GM12865 (cell line): Measurements from ENCODE around the gene LRRC55.

ENCODE experiments used
- DNase-seq: peaks from one replicate; pipeline ENCODE4 v3.0.0; 2010; ENCODE audit warnings: low read depth
- H3K4me3 ChIP-seq: 2 replicates; pipeline ENCODE4 v1.5.1; 2011; ENCODE audit warnings: mild to moderate bottlenecking, low read depth, low read length, control low read depth
- CTCF ChIP-seq: IDR thresholded peaks from 2 replicates; pipeline ENCODE4 v1.5.1; 2011; ENCODE audit warnings: low read length, control low read depth, low read depth, inconsistent platforms; ENCODE audit not compliant: insufficient read depth; ENCODE audit errors: missing control alignments

Gene LRRC55

GRCh38 chr11:57240007-57240406 is 58.3 kb downstream of the LRRC55 start:
- no peak for DNase-seq
- H3K4me3 ChIP-seq, result no peak overlapping the region
- TF ChIP-seq CTCF, result no peak

GRCh38 chr11:57240757-57241156 is 59.0 kb downstream of the LRRC55 start:
- no peak overlapping the region for H3K4me3 ChIP-seq
- TF ChIP-seq CTCF, result no peak

More at GRCh38 chr11:57240757-57241156, 59.0 kb downstream of the LRRC55 start:
- no peak for DNase-seq
